Sigmoid colon (tissue), 4 donors: ENCODE results near the gene ASAP2.

Experiments
- POLR2AphosphoS5 ChIP-seq, 4 donors: sonication (generic); formaldehyde crosslinking; IDR thresholded peaks; one replicate each; pipeline ENCODE4 v1.6.1; 2017; ENCODE audit warnings: antibody characterized with exemption in 4 of 4
- TF ChIP-seq, protein P1 (sequence below), 4 experiments: fragments of 450-650 bp in 3 of 4; fragments of 200-600 bp in 1 of 4; IDR thresholded peaks; one replicate each; pipeline ENCODE4 v1.5.1; 2016 to 2019; ENCODE audit warnings: antibody characterized with exemption in 4 of 4, mild to moderate bottlenecking in 3 of 4, moderate library complexity in 2 of 4

DNA sequence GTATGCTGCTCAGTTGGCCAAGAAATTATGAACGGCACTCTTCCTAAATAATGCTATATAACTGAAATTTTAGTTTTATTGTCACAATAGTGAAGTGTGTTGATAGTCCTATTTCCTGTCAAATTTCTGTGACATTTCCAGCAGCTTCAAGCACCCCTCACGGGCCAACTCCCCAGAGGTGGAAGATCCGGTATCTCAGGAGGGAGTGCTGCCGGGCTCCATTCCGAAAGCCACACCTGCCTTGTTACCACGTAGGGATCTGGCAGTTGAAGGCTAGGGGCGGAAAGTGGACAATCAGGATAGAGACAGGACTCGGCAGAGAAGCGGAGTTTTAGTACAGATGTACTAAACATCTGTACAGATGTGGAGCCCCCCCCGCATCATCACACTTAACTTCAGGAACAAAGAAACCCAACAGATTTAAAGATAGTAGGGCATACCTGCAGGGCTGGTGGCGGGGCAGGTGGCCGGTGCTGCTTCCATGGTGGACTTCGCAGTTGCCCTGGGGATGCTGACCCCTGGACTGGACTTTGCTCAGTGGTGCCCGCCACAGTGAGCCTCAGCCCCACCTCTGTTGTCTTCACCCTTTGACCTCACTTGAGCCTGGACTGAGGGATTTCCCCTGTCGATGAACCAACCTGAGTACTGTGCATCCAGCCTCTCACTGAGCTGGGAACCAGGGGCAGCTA lies 22.3 kb downstream of the ASAP2 start:
- TF ChIP-seq, protein P1, sequence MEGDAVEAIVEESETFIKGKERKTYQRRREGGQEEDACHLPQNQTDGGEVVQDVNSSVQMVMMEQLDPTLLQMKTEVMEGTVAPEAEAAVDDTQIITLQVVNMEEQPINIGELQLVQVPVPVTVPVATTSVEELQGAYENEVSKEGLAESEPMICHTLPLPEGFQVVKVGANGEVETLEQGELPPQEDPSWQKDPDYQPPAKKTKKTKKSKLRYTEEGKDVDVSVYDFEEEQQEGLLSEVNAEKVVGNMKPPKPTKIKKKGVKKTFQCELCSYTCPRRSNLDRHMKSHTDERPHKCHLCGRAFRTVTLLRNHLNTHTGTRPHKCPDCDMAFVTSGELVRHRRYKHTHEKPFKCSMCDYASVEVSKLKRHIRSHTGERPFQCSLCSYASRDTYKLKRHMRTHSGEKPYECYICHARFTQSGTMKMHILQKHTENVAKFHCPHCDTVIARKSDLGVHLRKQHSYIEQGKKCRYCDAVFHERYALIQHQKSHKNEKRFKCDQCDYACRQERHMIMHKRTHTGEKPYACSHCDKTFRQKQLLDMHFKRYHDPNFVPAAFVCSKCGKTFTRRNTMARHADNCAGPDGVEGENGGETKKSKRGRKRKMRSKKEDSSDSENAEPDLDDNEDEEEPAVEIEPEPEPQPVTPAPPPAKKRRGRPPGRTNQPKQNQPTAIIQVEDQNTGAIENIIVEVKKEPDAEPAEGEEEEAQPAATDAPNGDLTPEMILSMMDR (IDR thresholded peaks at IDR 0.05) = no peak
- TF ChIP-seq POLR2AphosphoS5 (IDR thresholded peaks at IDR 0.05) = no peak
